DND-41 (cell line): Measurements from ENCODE around the gene RAB4B.

Experiments used
- ATAC-seq: fragments of 200-7000 bp; cut with Tn5 transposase; 3 replicates; pipeline ENCODE4 v1.9.1; 2021; ENCODE audit warnings: low read depth; ENCODE audit not compliant: insufficient read depth
- DNase-seq: peaks from one replicate; pipeline ENCODE4 v3.0.0-alpha.2; 2020
- H2AFZ ChIP-seq: 2 replicates; pipeline ENCODE4 v1.6.0; 2012; ENCODE audit warnings: low read depth, low read length
- H3K27ac ChIP-seq: 2 replicates; pipeline ENCODE4 v1.5.1; 2012; ENCODE audit warnings: low read length, inconsistent platforms
- H3K27me3 ChIP-seq: fragments of 200-600 bp; sonication (generic); 2 replicates; pipeline ENCODE4 v1.6.0; 2012; ENCODE audit warnings: low read length, mild to moderate bottlenecking, inconsistent platforms; ENCODE audit not compliant: insufficient read depth, poor library complexity
- H3K36me3 ChIP-seq: 2 replicates; pipeline ENCODE4 v1.5.1; 2012; ENCODE audit warnings: low read length, inconsistent platforms; ENCODE audit not compliant: insufficient read depth
- H3K4me1 ChIP-seq: 2 replicates; pipeline ENCODE4 v1.5.1; 2012; ENCODE audit warnings: mild to moderate bottlenecking, low read length; ENCODE audit not compliant: insufficient read depth
- H3K4me2 ChIP-seq: 2 replicates; pipeline ENCODE4 v1.6.0; 2012; ENCODE audit warnings: mild to moderate bottlenecking, moderate library complexity, low read length, inconsistent platforms; ENCODE audit not compliant: insufficient read depth
- H3K4me3 ChIP-seq, 2 experiments: fragments of 200-600 bp in 1 of 2; shearing (Covaris generic) in 1 of 2; 2 replicates each; pipeline ENCODE4 v1.5.1; 2012 to 2016; ENCODE audit warnings: inconsistent platforms in 2 of 2, low read length in 2 of 2, mild to moderate bottlenecking in 2 of 2, low read depth in 1 of 2, moderate library complexity in 1 of 2
- H3K79me2 ChIP-seq: 2 replicates; pipeline ENCODE4 v1.6.0; 2012; ENCODE audit warnings: low read length, inconsistent platforms; ENCODE audit not compliant: insufficient read depth
- H3K9ac ChIP-seq: 2 replicates; pipeline ENCODE4 v1.6.0; 2012; ENCODE audit warnings: low read depth, mild to moderate bottlenecking, inconsistent platforms, low read length, moderate library complexity
- H3K9me3 ChIP-seq: 2 replicates; pipeline ENCODE4 v1.5.1; 2012; ENCODE audit warnings: low read length, moderate library complexity, mild to moderate bottlenecking, inconsistent platforms; ENCODE audit not compliant: insufficient read depth, severe bottlenecking
- H4K20me1 ChIP-seq: 2 replicates; pipeline ENCODE4 v1.6.0; 2012; ENCODE audit warnings: low read length; ENCODE audit not compliant: insufficient read depth
- EZH2 ChIP-seq: IDR thresholded peaks from 3 replicates; pipeline ENCODE4 v1.6.1; 2012; ENCODE audit warnings: borderline replicate concordance, low read depth, mild to moderate bottlenecking, moderate library complexity, low read length, inconsistent platforms; ENCODE audit not compliant: severe bottlenecking
- TF ChIP-seq, protein P1 (sequence below): IDR thresholded peaks from 2 replicates; pipeline ENCODE4 v1.5.1; 2012; ENCODE audit warnings: borderline replicate concordance, low read length, moderate library complexity, mild to moderate bottlenecking; ENCODE audit not compliant: poor library complexity, severe bottlenecking; ENCODE audit errors: extremely low read depth

RAB4B gene

DNA sequence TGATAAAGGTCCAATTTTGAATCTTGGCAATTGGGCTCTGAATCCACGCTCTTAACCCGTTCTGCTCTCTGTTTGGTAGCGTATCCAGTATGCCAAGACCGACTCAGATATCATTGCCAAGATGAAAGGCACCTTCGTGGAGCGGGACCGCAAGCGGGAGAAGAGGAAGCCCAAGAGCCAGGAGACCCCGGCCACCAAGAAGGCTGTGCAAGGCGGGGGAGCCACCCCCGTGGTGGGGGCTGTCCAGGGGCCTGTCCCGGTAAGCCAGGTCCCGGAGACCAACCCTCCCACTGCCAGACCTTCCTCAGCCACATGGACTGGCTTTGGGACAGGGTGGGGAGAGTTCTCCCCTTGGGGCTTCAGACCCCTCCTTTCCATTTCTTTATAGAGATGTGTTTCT, 18.7 kb upstream of the RAB4B start:
- Histone ChIP-seq H3K4me3 (no peak overlapping the region), H3K27me3 (no peaks in the 10 kb centered on the region), H3K36me3 (peaks cover 94% of the 10 kb centered on the region), H2AFZ (no peak overlapping the region), H3K4me1 (peaks cover 24% of the 10 kb centered on the region), H4K20me1 (peaks cover 85% of the 10 kb centered on the region), H3K4me2 (no peak overlapping the region), H3K27ac (no peak overlapping the region), H3K9me3 (no peaks in the 10 kb centered on the region), H3K79me2 (peaks cover 66% of the 10 kb centered on the region), H3K9ac (no peak overlapping the region)
- no peak for ATAC-seq
- no peak for DNase-seq
- TF ChIP-seq EZH2: no peak
- TF ChIP-seq, protein P1, sequence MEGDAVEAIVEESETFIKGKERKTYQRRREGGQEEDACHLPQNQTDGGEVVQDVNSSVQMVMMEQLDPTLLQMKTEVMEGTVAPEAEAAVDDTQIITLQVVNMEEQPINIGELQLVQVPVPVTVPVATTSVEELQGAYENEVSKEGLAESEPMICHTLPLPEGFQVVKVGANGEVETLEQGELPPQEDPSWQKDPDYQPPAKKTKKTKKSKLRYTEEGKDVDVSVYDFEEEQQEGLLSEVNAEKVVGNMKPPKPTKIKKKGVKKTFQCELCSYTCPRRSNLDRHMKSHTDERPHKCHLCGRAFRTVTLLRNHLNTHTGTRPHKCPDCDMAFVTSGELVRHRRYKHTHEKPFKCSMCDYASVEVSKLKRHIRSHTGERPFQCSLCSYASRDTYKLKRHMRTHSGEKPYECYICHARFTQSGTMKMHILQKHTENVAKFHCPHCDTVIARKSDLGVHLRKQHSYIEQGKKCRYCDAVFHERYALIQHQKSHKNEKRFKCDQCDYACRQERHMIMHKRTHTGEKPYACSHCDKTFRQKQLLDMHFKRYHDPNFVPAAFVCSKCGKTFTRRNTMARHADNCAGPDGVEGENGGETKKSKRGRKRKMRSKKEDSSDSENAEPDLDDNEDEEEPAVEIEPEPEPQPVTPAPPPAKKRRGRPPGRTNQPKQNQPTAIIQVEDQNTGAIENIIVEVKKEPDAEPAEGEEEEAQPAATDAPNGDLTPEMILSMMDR: no peak

DNA sequence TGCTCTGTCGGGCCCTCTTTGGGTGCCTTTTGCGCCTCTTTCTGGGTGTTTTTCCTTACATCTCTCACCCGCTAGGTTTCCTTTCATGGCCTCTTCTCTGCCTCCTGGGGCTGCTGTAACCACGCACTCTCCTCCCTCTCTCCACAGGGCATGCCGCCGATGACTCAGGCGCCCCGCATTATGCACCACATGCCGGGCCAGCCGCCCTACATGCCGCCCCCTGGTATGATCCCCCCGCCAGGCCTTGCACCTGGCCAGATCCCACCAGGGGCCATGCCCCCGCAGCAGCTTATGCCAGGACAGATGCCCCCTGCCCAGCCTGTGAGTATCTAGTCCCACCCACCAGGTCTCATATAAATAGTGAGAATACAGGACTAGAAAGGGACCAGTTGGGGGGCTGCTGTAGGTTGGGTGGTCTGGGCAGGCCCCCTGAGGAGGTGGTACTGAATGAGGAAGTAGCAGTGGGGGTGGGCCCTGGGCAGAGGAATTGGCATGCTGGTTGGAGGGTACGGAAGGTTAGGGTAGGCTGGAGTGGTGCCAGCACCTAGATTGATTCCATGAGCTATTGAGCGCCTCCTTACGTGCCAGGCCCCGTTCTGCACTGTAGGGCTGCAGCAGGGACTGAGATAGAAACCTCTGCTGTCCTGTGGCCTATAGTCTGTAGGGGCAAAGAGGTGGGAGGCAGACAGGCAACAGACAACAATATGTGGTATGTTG, 15.1 kb upstream of the RAB4B start:
- Histone ChIP-seq H3K79me2 (peaks cover 33% of the 10 kb centered on the region), H3K4me3 (no peak overlapping the region), H3K4me1 (no peaks in the 10 kb centered on the region), H4K20me1 (peaks cover 69% of the 10 kb centered on the region), H3K4me2 (no peak overlapping the region), H3K27ac (no peak overlapping the region), H3K36me3 (peaks cover 87% of the 10 kb centered on the region), H3K27me3 (no peaks in the 10 kb centered on the region), H2AFZ (no peak overlapping the region), H3K9ac (no peak overlapping the region), H3K9me3 (no peaks in the 10 kb centered on the region)
- ATAC-seq (peak; percentile 24; the same call in 1 of the 3 replicates), DNase-seq (no peak)
- TF ChIP-seq, protein P1: no peak
- TF ChIP-seq EZH2: no peak

DNA sequence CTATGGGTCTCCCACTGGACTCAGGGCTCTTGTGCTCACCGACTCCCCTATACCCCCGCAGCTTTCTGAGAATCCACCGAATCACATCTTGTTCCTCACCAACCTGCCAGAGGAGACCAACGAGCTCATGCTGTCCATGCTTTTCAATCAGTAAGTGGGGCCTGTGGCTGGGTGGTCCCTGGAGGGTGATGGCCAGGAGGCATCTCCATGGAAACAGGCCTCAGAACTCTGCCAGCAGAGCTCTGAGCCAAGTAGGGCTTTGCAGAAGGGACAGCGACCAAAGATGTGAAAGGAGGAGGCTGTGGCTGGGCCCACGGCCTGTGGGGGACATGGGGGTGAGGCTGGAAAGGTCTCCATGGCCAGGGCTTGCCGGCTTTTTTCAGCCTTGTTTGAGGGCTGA, 14.5 kb upstream of the RAB4B start:
- peaks cover 82% of the 10 kb centered on the region for H3K36me3 ChIP-seq

More for the DNA sequence above, 14.5 kb upstream of the RAB4B start:
- H3K4me1 ChIP-seq: no peaks in the 10 kb centered on the region
- no peaks in the 10 kb centered on the region for H3K9me3 ChIP-seq
- peaks cover 64% of the 10 kb centered on the region for H4K20me1 ChIP-seq
- no peak overlapping the region for H3K27ac ChIP-seq
- H3K9ac ChIP-seq: no peak overlapping the region
- H3K4me3 ChIP-seq: no peak overlapping the region
- H2AFZ ChIP-seq: no peak overlapping the region
- no peak for ATAC-seq
- DNase-seq: no peak
- H3K79me2 ChIP-seq: peaks cover 28% of the 10 kb centered on the region; the same call in 1 of the 2 replicates
- H3K27me3 ChIP-seq: no peaks in the 10 kb centered on the region
- TF ChIP-seq, protein P1: no peak
- no peak for TF ChIP-seq EZH2
- no peak overlapping the region for H3K4me2 ChIP-seq
